Breast epithelium (tissue), 3 donors: ENCODE measurements around the gene COMMD1.

Source experiments
- CTCF ChIP-seq, 3 donors: fragments of 450-650 bp; IDR thresholded peaks; one replicate each; pipeline ENCODE4 v1.5.1; 2016 to 2017; ENCODE audit warnings: antibody characterized with exemption in 3 of 3, mild to moderate bottlenecking in 3 of 3, moderate library complexity in 3 of 3
- POLR2A ChIP-seq: fragments of 450-650 bp; IDR thresholded peaks from one replicate; pipeline ENCODE4 v1.6.1; 2016; ENCODE audit warnings: antibody characterized with exemption, mild to moderate bottlenecking, moderate library complexity

- TF ChIP-seq POLR2A (no peak), CTCF (IDR thresholded peaks at IDR 0.05) (no peak)
These were observed 166.5 kb downstream of the COMMD1 start for GRCh38 chr2:62071760-62072680.
